HepG2 (cell line): ENCODE measurements around the gene HECTD2. TPM values are rescaled to one million over a fixed set of nuclear protein-coding genes. Genes with fewer than 3 reads are reported as not detected.

Experiments
- ATAC-seq: fragments of 200-7000 bp; cut with Tn5 transposase; 3 replicates; pipeline ENCODE4 v1.9.1; 2020; ENCODE audit warnings: mild to moderate bottlenecking, moderate library complexity
- BruUV-seq: library from RNA; stranded (reverse); fragments of 400-500 nt; replicated peaks from 2 replicates; lab custom pipeline; 2021; lab: Mats Ljungman, UMichigan
- CTCF ChIA-PET: fragments of 300-600 bp; formaldehyde crosslinking; extraction: SDS; loops from one replicate; lab custom pipeline; 2021; ENCODE audit warnings: low total read pairs, inconsistent platforms, low intra/inter-chr PET ratio; lab: Yijun Ruan, JAX
- POLR2A ChIA-PET: fragments of 350-600 bp; sonication (Branson Sonifier 250); formaldehyde crosslinking; loops from one replicate; lab custom pipeline; 2020; ENCODE audit warnings: antibody characterized with exemption, inconsistent platforms; lab: Yijun Ruan, JAX
- DNase-seq: peaks from one replicate; pipeline ENCODE4 v3.0.0-alpha.2; 2015; ENCODE audit warnings: low spot score
- FAIRE-seq: peaks from 3 replicates; lab custom pipeline; 2011; peaks lifted over from hg19 to GRCh38; lab: Jason Lieb, UNC
- H2AFZ ChIP-seq: one replicate; pipeline ENCODE4 v1.6.1; 2011; ENCODE audit warnings: low read length, inconsistent platforms
- H3K27ac ChIP-seq: fragments of 300-600 bp; 3 replicates; pipeline ENCODE4 v1.8.0; 2011; ENCODE audit warnings: mixed run types, mild to moderate bottlenecking, mixed read lengths, low read length, inconsistent platforms; ENCODE audit not compliant: insufficient read depth; ENCODE audit errors: extremely low read length
- H3K27me3 ChIP-seq, 2 experiments: fragments of 200-600 bp in 1 of 2; 2 replicates in 1 of 2; 3 replicates in 1 of 2; pipeline versions ENCODE4 v1.6.0 to v1.8.0; 2011; ENCODE audit warnings: low read length in 2 of 2, mild to moderate bottlenecking in 2 of 2, moderate library complexity in 2 of 2, inconsistent platforms in 1 of 2; ENCODE audit not compliant: insufficient read depth in 2 of 2, control insufficient read depth in 1 of 2
- H3K36me3 ChIP-seq, 2 experiments: fragments of 200-600 bp in 1 of 2; replicated peaks in 1 of 2; 2 replicates in 1 of 2; 3 replicates in 1 of 2; pipeline versions ENCODE4 v1.5.1 to v1.8.0; 2011; ENCODE audit warnings: low read length in 2 of 2, inconsistent platforms in 1 of 2; ENCODE audit not compliant: insufficient read depth in 2 of 2, control insufficient read depth in 1 of 2
- H3K4me1 ChIP-seq: 2 replicates; pipeline ENCODE4 v1.5.1; 2012; ENCODE audit warnings: low read length, inconsistent platforms; ENCODE audit not compliant: insufficient read depth
- H3K4me2 ChIP-seq: 2 replicates; pipeline ENCODE4 v1.6.0; 2011; ENCODE audit warnings: low read depth, low read length, inconsistent platforms
- H3K4me3 ChIP-seq, 3 experiments: fragments of 200-600 bp in 1 of 3; sonication (generic), shearing (Covaris generic) in 1 of 3; replicated peaks in 1 of 3; 2 replicates each; pipeline ENCODE4 v1.5.1; 2011 to 2016; ENCODE audit warnings: low read length in 3 of 3, inconsistent platforms in 2 of 3, low read depth in 2 of 3, mild to moderate bottlenecking in 2 of 3, control low read depth in 1 of 3, mixed read lengths in 1 of 3; ENCODE audit not compliant: insufficient read depth in 1 of 3
- H3K79me2 ChIP-seq: one replicate; pipeline ENCODE4 v1.6.1; 2011; ENCODE audit warnings: low read length, inconsistent platforms; ENCODE audit not compliant: insufficient read depth
- H3K9ac ChIP-seq: 2 replicates; pipeline ENCODE4 v1.6.0; 2011; ENCODE audit warnings: mild to moderate bottlenecking, low read depth, low read length, inconsistent platforms; ENCODE audit not compliant: insufficient read depth
- H3K9me3 ChIP-seq: 2 replicates; pipeline ENCODE4 v1.5.1; 2012; ENCODE audit warnings: mild to moderate bottlenecking, low read length
- H4K20me1 ChIP-seq: 2 replicates; pipeline ENCODE4 v1.6.0; 2011; ENCODE audit warnings: inconsistent platforms, mild to moderate bottlenecking, low read length, moderate library complexity; ENCODE audit not compliant: insufficient read depth
- ARID4A ChIP-seq: sonication (generic); formaldehyde crosslinking; IDR thresholded peaks from 2 replicates; pipeline ENCODE4 v1.5.0; 2020; ENCODE audit warnings: mild to moderate bottlenecking, missing genetic modification reagents, borderline replicate concordance
- ATF2 ChIP-seq: sonication (generic); formaldehyde crosslinking; IDR thresholded peaks from 2 replicates; pipeline ENCODE4 v1.4.0; 2020; ENCODE audit warnings: missing genetic modification reagents
- HNF1A ChIP-seq, 2 experiments: sonication (generic) in 1 of 2; formaldehyde crosslinking in 1 of 2; IDR thresholded peaks; 2 replicates each; pipeline versions ENCODE4 v1.4.0 to v1.6.1; 2016 to 2020; ENCODE audit warnings: borderline replicate concordance in 1 of 2, low read depth in 1 of 2, mild to moderate bottlenecking in 1 of 2, missing genetic modification reagents in 1 of 2
- KDM4B ChIP-seq: sonication (generic); formaldehyde crosslinking; IDR thresholded peaks from 2 replicates; pipeline ENCODE4 v1.4.0; 2020; ENCODE audit warnings: missing genetic modification reagents
- KLF16 ChIP-seq, 2 experiments: sonication (generic) in 1 of 2; formaldehyde crosslinking in 1 of 2; IDR thresholded peaks; 2 replicates each; pipeline versions ENCODE4 v1.6.1 to v1.8.0; 2016 to 2023; ENCODE audit warnings: missing genetic modification reagents in 2 of 2, missing compliant biosample characterization in 1 of 2
- ZNF564 ChIP-seq: sonication (generic); formaldehyde crosslinking; IDR thresholded peaks from 2 replicates; pipeline ENCODE4 v1.8.1; 2023; ENCODE audit warnings: mild to moderate bottlenecking, missing genetic modification reagents
- ZNF703 ChIP-seq: sonication (generic); formaldehyde crosslinking; IDR thresholded peaks from 2 replicates; pipeline ENCODE4 v1.5.1; 2020; ENCODE audit warnings: missing genetic modification reagents, mild to moderate bottlenecking, moderate library complexity, borderline replicate concordance
- WGBS: methylation state at CpG from one replicate; pipeline ENCODE4 v1.1.6; 2017; ENCODE audit warnings: low lambda C conversion rate; 5-methylcytosine and 5-hydroxymethylcytosine counted together
- in situ Hi-C: cut with HindIII; loops from 2 replicates; pipeline ENCODE4 v1.10.0; 2017; ENCODE audit warnings: low pct_unique_long_range_greater_than_20kb; ENCODE audit not compliant: extremely low pct_ligation_motif_present
- intact Hi-C: fragments of 100-400 bp; cut with micrococcal nuclease; formaldehyde crosslinking; loops from one replicate; pipeline ENCODE4 v1.10.0; 2022; ENCODE audit not compliant: unreplicated experiment
- polyA plus RNA-seq, 8 experiments: library from polyadenylated mRNA; depleted of rRNA in 3 of 8; stranded (reverse) in 7 of 8; unstranded in 1 of 8; fragments of >200 nt; fragmentation: Illumina TruSeq in 4 of 8; extraction: Trizol in 4 of 8; gene quantifications; 2 replicates each; pipeline versions ENCODE4 v1.2.1 to v1.2.3, GENCODE V29; 2011 to 2016; ENCODE audit warnings: low read depth in 4 of 8, missing spikeins in 1 of 8, mixed read lengths in 1 of 8; ENCODE audit not compliant: insufficient read depth in 1 of 8
- total RNA-seq, 5 experiments: library from RNA; depleted of rRNA; stranded (reverse); fragments of >200 nt; fragmentation: Illumina TruSeq; extraction: Trizol; gene quantifications; 2 replicates each; pipeline ENCODE4 v1.2.3, GENCODE V29; 2016; ENCODE audit warnings: low read depth in 1 of 5

The HECTD2 gene
- total and polyA plus RNA-seq, 2 of the 13 experiments (the other 11 are each of a cell fraction or from before 2014, with no cell fraction given) = 3.2 to 5.2 TPM

GRCh38 chr10:91520661-91521060, 110.5 kb downstream of the HECTD2 start:
- ChIA-PET POLR2A (no interaction called here), CTCF (no interaction called here)
- no peak overlapping the region for H2AFZ ChIP-seq
- intact Hi-C loops = no loop called here
- no peaks in the 10 kb centered on the region for H3K36me3 ChIP-seq
- BruUV-seq = no TSS peak
- H4K20me1 ChIP-seq = no peaks in the 10 kb centered on the region
- ATAC-seq = no peak
- DNase-seq = no peak
- no peak overlapping the region for H3K27ac ChIP-seq
- WGBS = 0% methylated on average over 1 of the region's 1 CpG
- H3K9ac ChIP-seq = no peak overlapping the region
- H3K27me3 ChIP-seq = no peaks in the 10 kb centered on the region
- peaks cover 9% of the 10 kb centered on the region for H3K4me1 ChIP-seq
- no peaks in the 10 kb centered on the region for H3K79me2 ChIP-seq
- peaks cover 4% of the 10 kb centered on the region; the same call in 1 of the 2 replicates for H3K9me3 ChIP-seq
- no peak overlapping the region for H3K4me2 ChIP-seq
- no peak overlapping the region for H3K4me3 ChIP-seq
- no peak for FAIRE-seq
- in situ Hi-C loops = no loop called here
- TF ChIP-seq ZNF703 (CRISPR knock-in tag) (no peak), ATF2 (no peak)

- BruUV-seq = no TSS peak
- no peak overlapping the region for H3K4me2 ChIP-seq
- ChIA-PET CTCF (no interaction called here), POLR2A (no interaction called here)
- DNase-seq (no peak), ATAC-seq (no peak), FAIRE-seq (no peak)
- WGBS = 17% methylated on average over 1 of the region's 1 CpG
- no peaks in the 10 kb centered on the region for H4K20me1 ChIP-seq
- no peak overlapping the region for H3K9ac ChIP-seq
- H3K79me2 ChIP-seq = no peaks in the 10 kb centered on the region
- no peaks in the 10 kb centered on the region for H3K36me3 ChIP-seq
- peaks cover 9% of the 10 kb centered on the region for H3K4me1 ChIP-seq
- intact Hi-C loops = no loop called here
- H2AFZ ChIP-seq = no peak overlapping the region
- peaks cover 4% of the 10 kb centered on the region; the same call in 1 of the 2 replicates for H3K9me3 ChIP-seq
- H3K27ac ChIP-seq = no peak overlapping the region
- no peaks in the 10 kb centered on the region for H3K27me3 ChIP-seq
- in situ Hi-C loops = no loop called here
- no peak overlapping the region for H3K4me3 ChIP-seq
- TF ChIP-seq ARID4A (CRISPR knock-in tag) = no peak
- TF ChIP-seq HNF1A (IDR thresholded peaks at IDR 0.05; ENCODE audit: low read depth) = no peak
- TF ChIP-seq HNF1A (CRISPR knock-in tag; IDR thresholded peaks at IDR 0.05; ENCODE audit: borderline replicate concordance) = no peak
- TF ChIP-seq ZNF564 (CRISPR knock-in tag) = no peak
- TF ChIP-seq KDM4B (CRISPR knock-in tag) = no peak
- no peak for TF ChIP-seq KLF16 (CRISPR knock-in tag; IDR thresholded peaks at IDR 0.05)
Observed at GRCh38 chr10:91521439-91521838, 111.3 kb downstream of the HECTD2 start.
